Ecto neural progenitor cell (in vitro differentiated cells): ENCODE measurements around the gene PRKAR2B.

Experiments
- DNase-seq: peaks from one replicate; pipeline ENCODE4 v3.0.0-alpha.2; 2018; ENCODE audit warnings: low spot score

Gene PRKAR2B

GRCh38 chr7:107158028-107158427 lies 113.5 kb downstream of the PRKAR2B start:
- no peak for DNase-seq

- DNase-seq: no peak
Observed at GRCh38 chr7:107160389-107160788, 115.9 kb downstream of the PRKAR2B start.

DNA sequence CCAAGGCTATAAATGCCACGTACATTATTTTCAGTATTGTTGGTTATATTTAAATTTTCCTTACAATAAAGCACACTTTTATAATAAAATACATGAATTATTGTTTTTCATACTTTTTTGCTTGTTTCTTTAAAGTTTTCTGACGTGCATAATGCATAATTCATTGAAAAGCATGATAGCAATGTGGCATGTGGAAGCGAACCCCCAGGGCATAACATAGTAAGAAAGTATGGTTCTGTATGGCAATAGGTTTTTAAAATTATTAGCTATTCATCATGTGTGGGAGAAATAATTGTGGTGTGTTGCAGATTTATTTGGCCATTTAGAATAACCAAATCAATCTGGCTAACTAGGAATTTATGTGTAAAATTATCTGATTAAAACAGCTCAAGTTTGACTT lies 116.9 kb downstream of the PRKAR2B start:
- no peak for DNase-seq

GRCh38 chr7:107162475-107162874 lies 118.0 kb downstream of the PRKAR2B start:
- no peak for DNase-seq

DNA sequence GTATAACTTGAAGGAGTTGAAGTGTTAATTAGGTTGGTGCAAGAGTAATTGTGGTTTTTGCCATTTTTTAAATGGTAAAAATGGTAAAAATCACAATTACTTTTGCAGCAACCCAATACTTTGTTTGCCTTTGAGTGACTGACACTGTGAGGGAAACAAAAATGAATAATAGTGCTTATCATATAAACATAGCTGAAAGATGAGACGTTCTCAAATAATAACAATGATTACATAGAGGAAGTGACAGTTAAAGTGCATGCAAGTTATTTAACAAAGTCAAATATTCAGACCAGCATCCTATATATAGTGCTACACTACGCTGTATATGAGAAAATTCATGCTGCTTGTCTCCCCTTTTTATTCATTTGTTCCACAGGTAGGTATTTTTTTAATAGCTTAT lies 119.6 kb downstream of the PRKAR2B start:
- no peak for DNase-seq

- DNase-seq: no peak
Observed at GRCh38 chr7:107165341-107165740, 120.8 kb downstream of the PRKAR2B start.

DNA sequence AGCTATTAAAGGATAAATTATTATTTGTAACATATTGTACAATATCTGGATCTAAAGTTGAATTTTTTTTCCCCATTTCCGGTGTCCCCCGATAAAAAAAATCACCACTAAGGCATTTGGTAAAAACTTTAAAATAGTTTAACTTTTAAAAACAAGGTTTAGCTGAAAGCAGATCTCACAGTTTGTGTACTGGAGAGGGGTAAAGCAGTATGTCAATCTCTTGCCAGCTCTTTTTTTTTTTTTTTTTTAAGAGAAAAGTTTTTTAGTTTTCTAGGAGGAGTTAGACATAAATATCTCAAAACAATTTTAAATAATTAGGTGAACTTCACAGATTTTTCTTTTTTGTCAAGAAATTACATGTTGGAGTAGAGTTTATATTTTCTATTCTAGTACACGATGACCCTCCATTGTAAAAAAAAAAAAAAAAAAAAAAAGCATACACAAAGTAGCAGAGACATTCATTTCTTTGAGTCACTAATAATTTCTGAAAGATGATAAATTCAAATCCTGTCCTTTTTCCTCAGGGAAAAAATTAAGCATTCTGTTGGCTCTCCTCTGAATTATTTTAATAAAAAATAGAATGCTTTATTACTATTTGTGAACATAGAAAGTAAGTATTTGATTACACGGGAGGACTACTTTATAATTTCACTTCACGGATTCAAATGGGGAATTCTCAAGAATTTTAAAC lies 122.4 kb downstream of the PRKAR2B start:
- no peak for DNase-seq

DNA sequence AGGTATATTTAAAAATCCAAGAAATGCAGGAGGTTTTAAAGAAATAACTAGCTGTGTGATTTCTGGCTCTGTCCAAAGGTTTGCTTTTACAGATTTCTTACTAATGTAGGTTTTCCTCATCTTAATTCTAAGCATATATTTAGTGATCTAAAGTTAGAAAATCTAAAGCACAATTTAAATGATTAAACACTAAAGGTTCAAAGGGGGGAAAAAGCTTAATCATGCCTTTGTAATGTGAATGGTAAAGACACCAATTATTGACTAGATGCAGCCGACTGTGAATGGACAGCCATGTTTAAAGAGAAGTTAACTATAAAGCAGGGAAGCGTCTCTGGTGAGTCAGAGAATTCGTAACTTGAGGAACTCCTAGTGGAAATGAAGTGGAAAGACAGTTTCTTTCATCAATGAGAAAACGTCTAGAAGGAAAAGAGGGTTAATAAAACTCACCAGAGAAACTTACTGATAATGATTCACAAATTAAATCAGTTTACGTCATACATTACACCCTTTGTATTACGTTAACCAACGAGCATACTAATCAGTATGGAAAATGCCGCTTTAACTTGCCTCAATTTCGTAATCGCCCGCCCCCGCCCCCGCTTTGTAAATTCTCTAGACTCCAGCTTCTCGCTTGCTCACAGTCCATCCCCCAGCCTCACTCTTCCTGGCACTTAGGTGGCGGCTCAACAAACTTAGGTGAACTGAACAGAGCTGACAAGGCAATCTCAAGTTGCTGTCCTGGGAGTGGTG lies 123.2 kb downstream of the PRKAR2B start:
- no peak for DNase-seq

DNA sequence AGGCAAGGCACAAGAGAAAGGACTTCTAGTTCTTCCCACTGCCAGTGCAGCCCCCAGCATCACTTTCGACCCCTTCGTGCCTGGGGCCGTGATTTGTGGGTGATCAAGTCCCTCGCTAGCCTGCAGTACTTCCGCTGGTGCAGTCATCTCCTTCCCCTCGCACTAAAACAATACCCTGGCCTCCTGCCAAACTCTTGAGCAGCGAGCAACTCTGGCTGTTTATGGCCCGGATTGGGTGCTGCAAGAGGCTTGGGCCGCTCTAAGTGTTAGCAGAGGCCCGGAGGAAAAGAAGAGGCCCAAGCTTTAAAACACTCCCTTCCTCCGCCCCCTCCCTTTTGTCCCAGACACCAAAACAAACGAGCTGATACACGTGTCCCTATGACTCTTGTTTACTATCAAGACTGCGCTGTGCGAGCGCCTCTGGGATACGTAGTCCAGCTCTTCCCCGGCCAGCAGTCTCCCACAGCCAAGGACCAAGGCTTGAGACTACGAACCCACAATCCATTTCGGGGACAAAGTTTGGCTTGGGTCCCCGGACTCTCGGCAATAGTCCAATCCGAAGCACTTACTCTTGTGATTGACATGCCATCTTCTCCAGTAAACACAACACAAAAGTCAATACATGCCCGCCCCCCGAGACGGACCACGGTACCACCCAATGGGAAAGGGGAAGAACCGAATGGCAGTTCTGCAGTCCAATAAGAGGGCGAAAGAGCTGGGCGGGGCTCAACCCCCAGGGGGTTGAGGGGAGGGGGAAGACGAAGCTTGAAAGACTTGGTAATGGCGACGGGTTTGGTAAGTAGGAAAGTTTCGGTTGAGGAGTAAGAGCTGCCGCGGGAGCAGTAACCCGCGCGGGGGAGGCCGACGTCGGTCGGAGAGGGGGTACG lies 124.0 kb downstream of the PRKAR2B start, which contains the start of gene HBP1:
HBP1 (plus strand) TSS at position 771 of the 887 bp plus-strand sequence. CDS start 10,891 bp downstream, outside the sequence.
- DNase-seq: peak; percentile 98

GRCh38 chr7:107169120-107170050 lies 124.9 kb downstream of the PRKAR2B start:
- peak; percentile 98 for DNase-seq

DNA sequence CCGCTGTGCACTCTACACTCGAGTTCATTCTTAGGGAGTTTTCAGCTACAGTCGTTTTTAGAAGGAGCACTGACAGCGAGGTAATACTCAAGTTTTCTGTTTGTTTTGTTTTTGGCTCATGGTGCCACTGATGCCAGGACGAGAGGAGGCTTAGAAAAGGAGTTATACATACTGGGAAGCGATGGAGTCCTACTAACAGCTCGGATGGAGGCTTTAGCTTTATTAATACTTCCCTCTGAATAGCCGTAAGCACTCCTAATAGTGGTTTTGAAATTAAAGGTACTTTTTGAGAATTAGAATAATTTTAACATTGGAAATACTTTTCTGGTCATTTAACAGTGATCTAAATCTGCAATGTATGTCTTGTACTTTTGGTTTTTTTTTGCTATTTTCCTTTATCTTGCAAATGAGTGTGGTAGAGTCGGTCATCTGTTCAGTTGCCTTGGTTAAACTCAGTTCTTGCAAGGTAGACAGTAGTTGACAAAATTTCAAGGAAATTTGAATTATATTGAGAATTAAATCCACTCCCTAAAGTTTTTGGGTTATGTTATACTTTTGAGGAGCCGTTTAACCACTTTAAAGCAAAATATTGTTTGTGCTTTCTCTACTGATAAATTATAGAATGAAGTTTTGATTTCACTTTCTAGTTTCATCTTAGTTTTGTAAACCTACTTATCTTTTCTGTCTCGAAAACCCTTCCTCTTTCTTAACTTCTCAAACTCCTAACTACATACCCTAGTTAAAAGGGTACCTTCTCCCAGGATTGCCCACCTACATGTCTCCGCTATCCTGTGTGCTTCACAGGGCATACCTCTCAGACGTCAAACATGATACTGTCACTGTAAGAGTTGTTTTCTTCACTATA lies 125.8 kb downstream of the PRKAR2B start:
- DNase-seq: no peak

DNA sequence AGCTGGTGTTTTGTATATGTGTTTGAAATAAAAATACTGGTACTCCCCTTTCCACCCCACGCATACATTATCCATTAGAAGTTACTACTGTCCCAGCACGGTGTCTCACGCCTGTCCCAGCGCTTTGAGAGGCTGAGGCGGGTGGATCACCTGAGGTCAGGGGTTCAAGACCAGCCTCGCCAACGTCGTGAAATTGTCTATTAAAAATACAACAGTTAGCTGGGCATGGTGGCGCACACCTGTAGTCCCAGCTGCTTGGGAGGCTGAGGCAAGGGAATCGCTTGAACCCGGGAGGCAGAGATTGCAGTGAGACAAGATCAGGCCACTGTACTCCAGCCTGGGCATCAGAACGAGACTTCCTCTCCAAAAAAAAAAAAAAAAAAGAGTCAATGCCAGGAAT lies 127.0 kb downstream of the PRKAR2B start:
- DNase-seq: no peak

- no peak for DNase-seq
Observed at GRCh38 chr7:107172276-107173032, 127.9 kb downstream of the PRKAR2B start.

DNA sequence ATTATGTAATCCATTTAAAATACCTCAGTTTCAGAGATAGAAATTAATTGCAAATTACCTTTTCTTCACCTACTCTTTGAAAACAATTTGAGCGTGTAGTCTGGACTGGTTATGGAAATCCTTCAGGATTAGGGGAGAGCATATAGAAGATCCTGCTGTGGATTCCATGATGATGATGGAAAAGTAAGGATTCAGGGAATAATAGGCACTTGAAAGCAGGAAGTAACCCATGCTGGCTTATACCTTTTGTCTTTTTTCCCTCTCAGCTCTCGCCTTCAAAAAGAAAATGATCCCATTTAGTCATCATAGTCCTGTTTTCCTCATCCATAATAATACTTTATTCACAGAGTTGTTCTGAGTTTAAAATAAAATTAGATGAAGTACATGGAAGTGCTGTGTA lies 128.7 kb downstream of the PRKAR2B start:
- no peak for DNase-seq

DNA sequence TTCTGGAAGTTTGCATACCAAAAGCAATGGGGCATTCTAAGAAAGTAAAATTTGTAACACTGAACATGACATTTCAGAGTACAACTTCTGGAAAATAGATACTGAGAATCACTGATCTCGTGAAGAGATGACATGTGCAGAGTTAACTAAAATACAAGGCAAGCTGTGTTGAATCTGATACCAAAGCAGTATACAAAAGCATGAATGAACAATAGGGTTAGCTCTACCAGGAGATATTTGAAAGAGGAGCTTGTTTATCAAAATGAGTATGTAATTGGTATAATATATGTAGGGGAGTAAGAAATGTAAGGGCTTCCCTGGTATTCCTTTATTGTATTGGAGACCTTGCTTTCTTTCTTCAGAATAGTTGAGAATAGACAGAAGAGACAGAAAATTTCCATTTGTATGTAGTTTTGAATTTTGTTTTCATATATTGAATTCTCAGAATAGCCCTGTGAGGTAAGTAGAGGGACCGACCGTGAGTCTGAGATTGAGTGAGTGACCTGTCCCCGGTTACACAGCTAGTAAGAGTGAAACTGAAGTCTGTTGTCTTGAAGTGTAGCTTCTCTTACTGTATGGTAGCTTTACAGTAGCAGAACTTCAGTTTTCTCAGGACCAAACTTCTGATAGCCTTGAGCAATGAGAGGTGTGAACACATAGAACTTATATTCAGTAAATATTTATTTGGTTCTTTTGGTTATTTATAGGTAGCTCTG lies 129.3 kb downstream of the PRKAR2B start:
- DNase-seq: no peak

GRCh38 chr7:107179326-107180164 lies 135.0 kb downstream of the PRKAR2B start:
- DNase-seq: no peak

DNA sequence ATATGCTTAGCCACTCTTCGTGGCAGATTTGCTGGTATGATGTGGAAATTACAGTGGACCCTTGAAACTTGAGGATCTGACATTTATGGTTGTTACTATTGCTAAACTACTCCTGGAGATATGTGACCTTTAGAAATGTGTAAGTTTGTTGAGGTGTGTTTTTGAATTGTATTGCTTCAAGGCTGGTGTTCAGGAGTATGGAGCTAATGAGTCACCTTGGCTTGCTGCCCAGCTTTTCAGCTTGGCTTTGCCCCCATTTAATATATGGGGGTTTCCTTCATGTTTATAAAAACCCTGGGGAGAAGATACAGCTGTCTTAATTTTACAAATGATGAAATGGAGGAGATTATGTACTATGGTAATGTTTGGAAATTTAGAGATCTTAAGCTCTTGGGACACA lies 135.9 kb downstream of the PRKAR2B start:
- DNase-seq: no peak

GRCh38 chr7:107181172-107181571 lies 136.7 kb downstream of the PRKAR2B start:
- DNase-seq: no peak
